Epithelial cell of esophagus (primary cell): Measurements from ENCODE around the gene IL1RAPL2.
"Not testable (repeated sequence)": the region's sequence is repeated elsewhere in the genome, so short reads cannot be mapped to it uniquely, and the experiment has no call there.

ENCODE experiments used
- DNase-seq: peaks from one replicate; pipeline ENCODE4 v3.0.0; 2010; ENCODE audit warnings: low read depth
- H3K4me3 ChIP-seq: 2 replicates; pipeline ENCODE4 v1.5.1; 2011; ENCODE audit warnings: mild to moderate bottlenecking, low read length, control low read depth
- CTCF ChIP-seq: IDR thresholded peaks from 2 replicates; pipeline ENCODE4 v1.5.1; 2011; ENCODE audit warnings: low read depth, mild to moderate bottlenecking, low read length, control low read depth, inconsistent platforms; ENCODE audit not compliant: insufficient read depth; ENCODE audit errors: missing control alignments

The IL1RAPL2 gene

GRCh38 chrX:105658136-105658535, 1092.1 kb downstream of the IL1RAPL2 start:
- TF ChIP-seq CTCF: no peak
- DNase-seq: peak; percentile 16
- no peak overlapping the region for H3K4me3 ChIP-seq

- peak; percentile 6 for DNase-seq
- no peak for TF ChIP-seq CTCF
Measured at GRCh38 chrX:105662248-105662647, 1096.2 kb downstream of the IL1RAPL2 start.

GRCh38 chrX:105664243-105664642, 1098.2 kb downstream of the IL1RAPL2 start:
- H3K4me3 ChIP-seq: no peak overlapping the region
- no peak for TF ChIP-seq CTCF
- DNase-seq: no peak

More at GRCh38 chrX:105662248-105662647, 1096.2 kb downstream of the IL1RAPL2 start:
- H3K4me3 ChIP-seq: no peak overlapping the region

GRCh38 chrX:105684288-105684687, 1118.3 kb downstream of the IL1RAPL2 start:
- H3K4me3 ChIP-seq, DNase-seq: not testable (repeated sequence)

- no peak for DNase-seq
- no peak overlapping the region for H3K4me3 ChIP-seq
- no peak for TF ChIP-seq CTCF
Measured at GRCh38 chrX:105694839-105695238, 1128.8 kb downstream of the IL1RAPL2 start.

GRCh38 chrX:105695451-105695850, 1129.5 kb downstream of the IL1RAPL2 start:
- no peak for TF ChIP-seq CTCF
- H3K4me3 ChIP-seq: no peak overlapping the region
- peak; percentile 75 for DNase-seq

GRCh38 chrX:105696870-105697269, 1130.9 kb downstream of the IL1RAPL2 start:
- no peak for DNase-seq
- TF ChIP-seq CTCF: no peak
- no peak overlapping the region for H3K4me3 ChIP-seq
